ENCODE results near the gene CYP3A5.
"Not testable (repeated sequence)": the region's sequence is repeated elsewhere in the genome, so short reads cannot be mapped to it uniquely, and the experiment has no call there.

CYP3A5 gene

DNA sequence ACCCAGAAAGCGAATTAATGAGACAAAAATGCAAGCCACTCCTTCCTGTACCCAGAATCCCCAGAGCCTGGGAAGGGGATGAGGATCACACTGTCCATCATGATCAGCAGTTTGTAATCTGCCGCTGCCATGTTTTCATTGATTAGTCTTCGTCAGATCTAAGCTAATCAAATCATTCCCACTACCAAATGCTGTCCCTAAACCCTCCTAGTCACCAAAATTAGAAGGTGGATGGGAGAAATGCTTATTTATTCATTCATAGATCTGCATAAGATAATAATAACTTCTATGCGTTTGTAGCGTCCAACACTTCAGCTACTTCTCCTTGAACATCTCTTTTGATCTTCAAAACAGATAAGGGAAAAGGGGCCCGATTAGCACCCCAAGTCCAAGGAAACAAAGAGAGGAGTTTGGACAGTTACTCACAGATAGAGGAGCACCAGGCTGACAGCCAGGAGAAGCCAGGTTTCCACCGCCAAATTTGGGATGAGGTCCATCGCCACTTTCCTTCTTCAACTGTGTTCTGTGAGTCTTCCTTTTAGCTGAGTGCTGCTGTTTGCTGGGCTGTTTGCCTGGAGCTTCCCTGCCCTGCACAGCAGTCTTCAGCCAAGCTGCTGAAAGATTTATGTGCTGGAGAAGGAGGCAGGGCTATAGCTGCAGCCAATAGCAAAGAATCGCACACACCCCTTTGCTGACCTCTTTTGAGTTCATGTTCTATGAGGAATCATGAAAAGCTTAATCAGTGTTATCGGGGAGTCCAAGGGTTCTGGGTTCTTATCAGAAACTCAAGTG lies at the start of gene CYP3A5:
Gene CYP3A5 (minus strand): TSS at position 597 of the 792 bp plus-strand sequence. CDS start 100 bp downstream, at position 497.
- no peak for DNase-seq (ENCODE audit: low spot score)

DNA sequence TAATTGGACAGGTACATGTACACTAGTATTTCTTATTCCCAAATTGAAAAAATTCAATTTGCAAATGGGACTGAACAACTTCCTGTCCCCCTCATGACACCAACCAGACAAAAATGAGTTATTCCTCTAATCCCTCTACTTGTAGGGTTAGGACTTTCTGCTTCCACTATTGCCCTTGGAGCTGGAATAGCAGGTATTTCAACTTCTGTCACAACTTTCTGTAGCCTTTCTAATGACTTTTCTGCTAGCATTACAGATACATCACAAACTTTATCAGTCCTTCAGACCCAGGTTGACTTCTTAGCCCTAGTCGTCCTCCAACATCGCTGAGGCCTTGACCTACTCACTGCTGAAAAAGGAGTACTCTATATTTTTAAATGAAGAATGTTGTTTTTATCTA lies 48.8 kb upstream of the CYP3A5 start:
- no peak for DNase-seq (ENCODE audit: low spot score)

DNA sequence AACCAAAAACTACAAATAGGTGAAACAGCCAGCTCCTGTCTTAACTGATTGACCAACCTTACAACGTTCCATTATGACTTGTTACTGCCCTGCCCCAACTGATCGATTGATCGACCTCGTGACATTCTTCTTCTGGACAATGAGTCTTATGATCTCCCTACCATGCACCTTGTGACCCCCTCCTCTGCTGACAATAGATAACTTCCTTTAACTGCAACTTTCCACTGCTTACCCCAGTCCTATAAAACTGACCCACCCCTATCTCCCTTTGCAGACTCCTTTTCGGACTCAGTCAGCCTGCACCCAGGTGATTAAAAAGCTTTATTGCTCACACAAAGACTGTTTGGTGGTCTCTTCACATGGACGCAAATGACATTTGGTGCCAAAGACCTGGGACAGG lies 43.4 kb upstream of the CYP3A5 start:
- DNase-seq (ENCODE audit: low spot score) = not testable (repeated sequence)

DNA sequence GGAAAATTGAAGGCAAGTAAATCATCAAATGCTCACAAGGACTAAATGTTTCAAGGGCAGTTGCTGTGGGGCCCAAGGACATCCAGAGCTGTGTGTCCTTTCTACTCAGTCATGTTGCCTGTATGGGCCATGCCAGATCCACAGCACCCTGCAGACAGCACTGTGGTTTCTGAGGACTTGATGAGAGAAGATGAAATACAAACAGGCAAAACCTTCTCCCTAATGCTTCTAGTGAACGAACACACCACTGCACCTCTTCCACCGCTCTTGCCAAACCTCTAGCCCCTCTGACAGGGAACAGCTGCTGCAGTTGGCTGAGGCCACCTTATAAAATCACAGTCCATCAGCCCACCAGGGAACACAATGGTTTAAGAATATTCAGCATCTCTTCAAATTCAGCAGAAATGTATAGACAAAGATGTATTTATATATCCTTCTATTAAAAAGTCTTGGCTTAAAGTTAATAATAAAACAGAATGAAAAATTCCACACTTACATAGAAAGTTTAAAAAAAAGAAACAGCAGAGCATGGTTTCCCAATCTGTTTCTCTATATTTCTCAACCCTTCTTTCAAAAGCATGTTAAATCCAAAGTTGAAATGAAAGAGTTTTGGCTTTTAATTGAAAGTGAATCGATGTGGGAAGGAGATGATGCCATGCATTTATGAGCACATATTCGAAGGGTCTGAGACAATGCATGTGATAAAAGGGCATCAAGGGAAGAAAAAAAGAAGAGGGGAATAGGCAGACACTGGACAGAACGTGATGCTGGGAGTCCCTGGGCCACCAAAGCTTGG lies 41.2 kb upstream of the CYP3A5 start:
- no peak for DNase-seq (ENCODE audit: low spot score)

DNA sequence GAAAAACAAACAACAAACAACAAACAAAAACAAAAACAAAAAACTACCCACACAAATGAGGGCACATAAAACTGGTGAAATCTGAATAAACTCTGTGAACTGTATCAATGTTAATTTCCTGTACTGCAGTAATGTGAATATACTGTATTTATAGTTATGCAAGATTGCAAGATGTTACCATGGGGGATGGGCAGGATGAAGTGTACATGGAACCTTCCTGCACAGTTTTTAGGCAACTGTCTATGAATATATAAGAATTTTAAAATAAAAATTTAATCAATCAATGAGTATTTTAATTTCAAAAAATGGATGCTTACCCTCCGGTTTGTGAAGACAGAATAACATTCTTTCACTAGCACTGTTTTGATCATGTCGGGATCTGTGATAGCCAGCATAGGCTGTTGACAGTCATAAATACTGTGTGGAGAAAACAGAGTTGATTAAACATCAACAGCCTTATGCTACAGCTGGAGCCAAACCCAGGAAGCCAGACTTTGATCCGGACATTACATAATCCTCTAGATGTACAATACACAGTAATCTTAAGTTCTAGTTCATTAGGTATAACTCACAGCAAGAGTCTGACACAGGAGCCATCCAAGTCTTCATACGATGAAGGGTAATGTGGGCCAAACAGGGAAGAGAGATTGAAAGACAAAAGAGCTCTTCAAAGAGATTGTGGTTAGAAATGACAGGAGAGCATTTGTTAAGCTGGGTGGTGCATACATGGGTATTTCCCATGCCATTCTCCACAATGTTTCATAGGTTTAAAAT lies 40.4 kb upstream of the CYP3A5 start:
- no peak for DNase-seq (ENCODE audit: low spot score)

DNA sequence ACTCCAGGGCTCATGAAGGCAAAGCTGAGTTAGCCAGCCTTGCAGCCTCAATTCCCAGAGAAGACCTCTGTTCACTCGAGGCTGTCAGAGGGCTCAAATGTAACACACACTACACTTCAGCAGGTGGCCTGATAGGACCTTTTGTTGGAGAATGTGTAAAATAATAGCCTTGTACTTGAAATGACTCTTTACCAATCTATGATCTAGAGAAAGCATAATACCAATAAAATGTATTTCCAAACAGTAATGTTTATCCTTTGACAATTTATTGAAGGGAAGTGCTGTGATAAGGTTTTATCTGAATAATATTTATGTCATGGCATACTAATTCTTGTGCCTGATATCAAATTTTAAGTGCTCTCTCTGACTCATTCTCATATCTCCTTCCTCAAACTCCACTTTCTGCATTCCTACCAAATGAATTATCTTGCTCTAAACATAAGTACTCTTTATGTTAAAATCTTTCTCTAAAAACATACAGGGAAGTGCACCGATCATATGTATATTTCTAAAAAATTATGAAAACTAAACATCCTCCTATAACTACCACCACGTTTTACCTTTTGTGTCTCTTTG lies 34.3 kb upstream of the CYP3A5 start:
- DNase-seq (ENCODE audit: low spot score) = no peak

DNA sequence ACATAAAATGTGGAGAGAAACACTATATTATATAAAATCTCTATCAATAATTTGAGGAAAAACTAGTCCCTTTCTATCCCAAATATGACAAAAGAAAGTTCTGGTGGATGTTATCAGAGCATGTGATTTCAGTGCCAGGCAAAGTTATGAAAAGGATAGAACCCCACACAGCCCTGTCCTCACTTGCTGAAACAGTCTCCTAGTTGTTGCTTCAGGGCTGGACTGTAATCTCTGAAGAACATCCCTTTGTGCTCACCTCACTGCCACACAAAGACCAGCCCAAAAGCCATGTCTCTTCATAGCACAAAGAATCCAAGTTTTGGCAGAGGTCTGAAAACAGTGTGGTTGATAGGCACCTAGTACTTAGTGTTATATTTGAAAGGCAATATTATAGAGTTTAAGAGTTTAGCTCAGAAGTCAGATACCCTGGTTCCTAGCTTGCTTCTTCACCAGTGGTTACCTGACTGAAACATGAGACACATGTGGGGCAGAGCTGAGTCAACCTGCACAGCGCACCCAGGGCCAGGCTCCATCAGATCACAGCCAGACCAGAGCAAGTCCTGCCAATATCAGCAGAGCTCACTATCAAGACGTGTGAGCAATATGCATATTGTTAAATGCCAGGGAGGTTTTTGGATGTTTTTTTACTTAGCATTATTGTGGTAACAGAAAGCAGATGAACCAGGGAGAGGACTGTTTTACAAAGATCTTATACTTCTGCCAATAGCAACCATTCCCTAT lies 30.2 kb upstream of the CYP3A5 start:
- no peak for DNase-seq (ENCODE audit: low spot score)

DNA sequence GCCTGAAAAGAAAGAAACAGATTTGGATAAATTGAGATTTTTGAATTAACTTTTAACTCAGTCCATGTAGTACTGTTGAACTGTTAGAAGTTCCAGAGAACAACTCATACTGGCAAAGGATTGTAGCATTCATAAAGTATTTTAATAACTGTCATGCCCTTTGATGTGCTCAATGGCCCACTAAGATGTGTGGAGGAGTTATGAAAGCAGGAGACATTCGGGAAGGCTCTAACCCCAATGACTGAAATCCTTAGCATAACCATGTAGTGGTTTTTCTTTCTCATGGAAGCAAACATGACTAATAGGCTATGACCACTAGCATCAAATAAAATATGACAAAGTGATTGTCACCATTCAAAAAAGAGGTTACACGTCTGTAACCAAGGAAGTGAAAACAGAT lies 29.5 kb upstream of the CYP3A5 start:
- DNase-seq (ENCODE audit: low spot score) = no peak

DNA sequence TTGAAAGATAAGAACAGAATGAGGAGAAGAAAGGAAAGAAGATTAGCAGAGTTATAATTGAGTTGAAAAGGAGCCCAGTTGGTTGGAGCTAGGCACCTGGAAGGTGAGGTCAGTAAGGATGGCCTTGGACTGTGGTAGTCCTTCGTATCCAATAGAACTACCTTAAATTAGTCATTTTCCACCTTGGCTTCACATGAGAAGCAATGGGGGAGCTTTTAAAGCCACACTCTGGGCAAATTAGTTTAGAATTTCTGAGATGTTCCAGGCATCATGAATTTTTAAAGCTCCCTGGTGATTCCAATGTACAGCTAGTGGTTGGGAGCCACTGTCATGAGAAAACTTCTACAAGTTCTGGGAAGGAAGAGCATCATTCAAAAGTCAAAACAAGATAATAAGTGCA lies 27.3 kb upstream of the CYP3A5 start:
- DNase-seq (ENCODE audit: low spot score) = no peak

DNA sequence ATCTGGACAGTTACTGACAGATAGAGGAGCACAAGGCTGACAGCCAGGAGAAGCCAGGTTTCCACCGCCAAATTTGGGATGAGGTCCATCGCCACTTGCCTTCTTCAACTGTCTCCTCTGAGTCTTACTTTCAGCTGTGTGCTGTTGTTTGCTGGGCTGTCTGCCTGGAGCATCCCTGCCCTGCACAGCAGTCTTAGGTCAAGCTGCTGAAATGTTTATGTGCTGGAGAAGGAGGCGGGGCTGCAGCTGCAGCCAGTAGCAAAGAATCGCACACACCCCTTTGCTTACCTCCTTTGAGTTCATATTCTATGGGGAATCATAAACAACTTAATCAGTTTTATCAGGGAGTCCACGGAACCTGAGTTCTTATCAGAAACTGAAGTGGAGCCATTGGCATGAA lies 20.1 kb upstream of the CYP3A5 start:
- no peak for DNase-seq (ENCODE audit: low spot score)

DNA sequence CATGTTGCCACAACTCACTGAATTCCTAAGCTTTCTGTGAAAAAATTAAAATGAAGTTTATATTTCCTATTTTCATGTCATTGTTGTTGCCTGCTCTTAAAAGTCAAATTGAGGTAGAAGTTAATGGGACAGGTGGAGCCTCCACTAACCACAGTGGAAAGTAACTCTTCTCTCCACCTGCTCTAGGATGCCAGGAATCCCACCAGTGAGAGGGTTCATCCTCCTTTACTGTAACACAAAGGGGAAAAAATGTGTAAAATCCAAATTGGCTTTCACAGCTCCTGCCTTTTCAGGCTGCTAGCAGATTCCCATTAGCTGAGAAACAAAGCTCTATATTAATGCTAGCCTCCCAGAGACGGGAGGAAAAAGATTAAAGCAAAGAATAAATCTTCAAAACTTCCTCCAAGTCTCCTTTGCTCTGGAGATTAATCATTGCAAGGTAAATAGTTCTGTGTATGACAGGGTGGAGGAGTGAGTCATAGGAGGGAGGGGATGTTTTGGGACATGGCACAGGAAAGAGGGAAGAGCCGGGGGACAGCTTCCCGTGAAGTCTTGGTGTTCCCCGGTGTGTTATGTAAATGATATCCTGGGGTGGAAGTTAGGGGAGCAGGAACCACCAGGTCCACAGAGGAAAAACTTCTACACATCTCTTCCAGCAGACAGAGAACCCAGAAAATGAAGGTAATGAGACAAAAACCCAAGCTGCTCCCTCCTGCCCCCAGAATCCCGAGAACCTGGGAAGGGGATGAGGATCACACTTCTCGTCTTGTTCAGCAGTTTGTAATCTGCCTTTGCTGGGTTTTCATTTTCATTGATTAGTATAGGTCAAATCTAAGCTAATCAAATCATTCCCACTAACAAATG lies 19.3 kb upstream of the CYP3A5 start:
- not testable (repeated sequence) for DNase-seq (ENCODE audit: low spot score)

DNA sequence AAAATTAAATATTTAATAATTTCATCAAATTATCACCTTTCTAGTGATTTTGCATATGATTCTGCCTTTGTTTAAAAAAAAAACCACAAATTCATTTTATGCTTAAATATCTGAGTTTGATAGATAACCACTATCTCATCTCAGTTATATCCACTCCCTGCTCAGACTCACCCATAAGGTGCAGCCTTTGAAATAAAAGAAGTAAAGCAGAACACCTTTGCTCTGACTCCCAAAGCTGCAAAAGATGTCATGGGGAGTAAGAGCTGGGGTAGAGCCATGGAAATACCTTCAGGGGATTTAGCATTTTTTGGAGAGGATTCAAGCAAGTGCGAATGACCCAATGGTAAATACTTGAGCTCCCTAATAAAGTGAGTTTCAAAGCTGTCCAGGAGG lies 15.1 kb upstream of the CYP3A5 start:
- no peak for DNase-seq (ENCODE audit: low spot score)

DNA sequence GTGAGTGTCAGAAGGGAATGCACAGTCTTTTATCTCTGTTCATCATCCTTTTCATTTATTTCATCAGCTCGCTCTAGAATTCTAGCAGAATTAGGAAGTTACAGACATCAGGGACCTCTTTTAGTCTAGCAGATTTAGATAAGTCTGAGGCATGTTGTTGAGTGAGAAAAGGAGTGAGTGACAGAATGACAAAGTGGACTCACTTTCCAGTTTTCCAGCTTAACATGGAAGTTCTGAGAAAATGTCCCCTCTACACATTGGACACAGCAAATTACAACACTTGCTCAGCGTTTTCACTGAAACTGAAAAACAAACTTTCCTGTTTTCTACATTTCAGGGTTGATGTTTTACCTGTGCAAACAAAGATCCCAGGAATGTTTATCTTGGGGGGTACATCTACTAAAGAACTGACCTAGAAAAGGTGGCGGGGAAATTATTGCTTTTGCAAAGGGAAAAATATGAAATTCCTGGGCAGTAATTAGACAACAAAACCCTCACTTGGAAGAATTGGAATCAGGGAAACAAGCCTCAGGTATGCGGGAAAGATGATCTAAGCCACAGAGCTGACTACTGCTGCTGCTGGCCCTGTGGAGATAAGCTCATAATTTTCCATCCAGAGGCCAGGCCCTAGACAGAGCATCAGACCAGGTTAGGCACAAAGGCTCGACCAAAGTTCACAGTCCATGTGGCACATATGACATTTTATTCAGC lies 14.6 kb upstream of the CYP3A5 start:
- DNase-seq (ENCODE audit: low spot score) = no peak

DNA sequence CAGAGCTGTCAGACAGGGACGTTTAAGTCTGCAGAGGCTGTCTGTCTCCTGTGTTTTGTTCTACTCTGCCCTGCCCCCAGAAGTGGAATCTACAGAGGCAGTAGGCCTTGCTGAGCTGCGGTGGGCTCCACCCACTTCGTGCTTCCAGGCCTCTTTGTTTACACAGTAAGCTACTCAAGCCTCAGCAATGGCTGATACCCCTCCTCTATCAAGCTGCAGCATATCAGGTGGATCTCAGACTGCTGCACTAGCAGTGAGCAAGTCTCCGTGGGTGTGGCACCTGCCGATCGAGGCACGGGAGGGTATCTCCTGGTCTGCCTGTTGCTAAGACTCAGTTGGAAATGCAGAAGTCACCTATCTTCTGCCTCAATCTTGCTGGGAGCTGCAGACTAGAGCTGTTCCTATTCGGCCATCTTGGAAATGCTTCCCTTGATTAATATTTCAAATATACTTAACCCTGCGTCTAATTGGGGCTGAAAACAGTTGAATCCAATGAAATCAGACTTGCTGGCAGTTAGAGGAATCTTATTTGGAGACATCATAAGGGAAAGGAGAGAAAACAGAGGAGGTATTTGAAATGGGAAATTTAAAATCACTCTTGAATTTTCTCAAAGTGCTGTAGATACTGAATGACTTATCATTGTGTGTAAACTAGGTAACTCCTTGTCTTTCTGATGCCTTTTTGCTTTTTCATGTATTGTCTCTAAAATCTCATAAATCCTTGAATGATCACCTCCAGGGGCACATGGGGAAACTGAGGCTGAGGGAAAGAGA lies 13.8 kb upstream of the CYP3A5 start:
- no peak for DNase-seq (ENCODE audit: low spot score)

DNA sequence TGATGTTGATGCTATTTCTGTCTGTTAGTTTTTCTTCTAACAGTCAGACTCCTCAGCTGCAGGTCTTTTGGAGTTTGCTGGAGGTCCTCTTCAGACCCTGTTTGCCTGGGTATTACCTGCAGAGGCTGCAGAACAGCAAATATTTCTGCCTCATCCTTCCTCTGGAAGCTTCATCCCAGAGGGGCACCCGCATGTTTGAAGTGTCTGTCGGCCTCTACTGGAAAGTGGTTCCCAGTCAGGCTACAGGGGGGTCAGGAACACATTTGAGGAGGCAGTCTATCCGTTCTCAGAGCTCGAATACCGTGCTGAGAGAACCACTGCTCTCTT lies 13.3 kb upstream of the CYP3A5 start:
- no peak for DNase-seq (ENCODE audit: low spot score)

DNA sequence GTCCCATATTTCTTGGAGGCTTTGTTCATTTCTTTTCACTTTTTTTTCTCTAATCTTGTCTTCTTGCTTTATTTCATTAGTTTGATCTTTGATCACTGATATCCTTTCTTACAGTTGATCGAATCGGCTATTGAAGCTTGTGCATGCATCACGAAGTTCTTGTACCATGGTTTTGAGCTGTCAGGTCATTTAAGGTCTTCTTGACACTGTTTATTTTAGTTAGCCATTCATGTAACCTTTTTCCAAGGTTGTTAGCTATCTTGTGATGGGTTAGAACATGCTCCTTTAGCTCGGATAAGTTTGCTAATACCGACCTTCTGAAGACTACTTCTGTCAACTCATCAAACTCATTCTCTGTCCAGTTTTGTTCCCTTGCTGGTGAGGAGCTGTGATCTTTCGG lies 12.8 kb upstream of the CYP3A5 start:
- DNase-seq (ENCODE audit: low spot score) = not testable (repeated sequence)

DNA sequence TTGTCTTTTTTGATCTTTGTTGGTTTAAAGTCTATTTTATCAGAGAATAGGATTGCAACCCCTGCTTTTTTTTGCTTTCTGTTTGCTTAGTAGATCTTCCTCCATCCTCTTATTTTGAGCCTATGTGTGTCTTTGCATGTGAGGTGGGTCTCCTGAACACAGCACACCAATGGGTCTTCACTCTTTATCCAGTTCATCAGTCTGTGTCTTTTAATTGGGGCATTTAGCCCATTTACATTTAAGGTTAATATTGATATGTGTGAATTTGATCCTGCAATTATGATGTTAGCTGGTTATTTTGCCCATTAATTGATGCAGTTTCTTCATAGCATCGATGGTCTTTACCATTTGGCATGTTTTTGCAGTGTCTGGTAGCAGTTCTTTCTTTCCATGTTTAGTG lies 11.9 kb upstream of the CYP3A5 start:
- DNase-seq (ENCODE audit: low spot score) = not testable (repeated sequence)

DNA sequence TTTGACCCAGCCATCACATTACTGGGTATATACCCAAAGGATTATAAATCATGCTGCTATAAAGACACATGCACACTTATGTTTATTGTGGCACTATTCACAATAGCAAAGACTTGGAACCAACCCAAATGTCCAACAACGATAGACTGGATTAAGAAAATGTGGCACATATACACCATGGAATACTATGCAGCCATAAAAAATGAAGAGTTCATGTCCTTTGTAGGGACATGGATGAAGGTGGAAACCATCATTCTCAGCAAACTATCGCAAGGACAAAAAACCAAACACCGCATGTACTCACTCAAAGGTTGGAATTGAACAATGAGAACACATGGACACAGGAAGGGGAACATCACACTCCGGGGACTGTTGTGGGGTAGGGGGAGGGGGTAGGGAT lies 11.1 kb upstream of the CYP3A5 start:
- DNase-seq (ENCODE audit: low spot score) = not testable (repeated sequence)

DNA sequence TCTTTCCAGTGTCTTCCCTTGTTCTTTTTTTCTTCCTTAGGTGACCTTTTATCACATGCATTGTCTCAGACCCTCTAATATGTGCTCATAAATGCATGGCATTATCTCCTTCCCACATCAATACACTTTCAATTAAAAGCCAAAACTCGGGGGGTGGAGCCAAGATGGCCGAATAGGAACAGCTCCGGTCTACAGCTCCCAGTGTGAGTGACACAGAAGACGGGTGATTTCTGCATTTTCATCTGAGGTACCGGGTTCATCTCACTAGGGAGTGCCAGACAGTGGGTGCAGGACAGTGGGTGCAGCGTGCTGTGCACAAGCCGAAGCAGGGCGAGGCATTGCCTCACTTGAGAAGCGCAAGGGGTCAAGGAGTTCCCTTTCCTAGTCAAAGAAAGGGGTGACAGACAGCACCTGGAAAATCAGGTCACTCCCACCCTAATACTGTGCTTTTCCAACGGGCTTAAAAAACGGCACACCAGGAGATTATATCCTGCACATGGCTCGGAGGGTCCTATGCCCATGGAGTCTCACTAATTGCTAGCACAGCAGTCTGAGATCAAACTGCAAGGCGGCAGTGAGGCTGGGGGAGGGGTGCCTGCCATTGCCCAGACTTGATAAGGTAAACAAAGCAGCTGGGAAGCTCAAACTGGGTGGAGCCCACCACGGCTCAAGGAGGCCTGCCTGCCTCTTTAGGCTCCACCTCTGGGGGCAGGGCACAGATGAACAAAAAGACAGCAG lies 6.2 kb upstream of the CYP3A5 start:
- not testable (repeated sequence) for DNase-seq (ENCODE audit: low spot score)
